Measurements from ENCODE around the gene ZNF654.

ZNF654 gene

DNA sequence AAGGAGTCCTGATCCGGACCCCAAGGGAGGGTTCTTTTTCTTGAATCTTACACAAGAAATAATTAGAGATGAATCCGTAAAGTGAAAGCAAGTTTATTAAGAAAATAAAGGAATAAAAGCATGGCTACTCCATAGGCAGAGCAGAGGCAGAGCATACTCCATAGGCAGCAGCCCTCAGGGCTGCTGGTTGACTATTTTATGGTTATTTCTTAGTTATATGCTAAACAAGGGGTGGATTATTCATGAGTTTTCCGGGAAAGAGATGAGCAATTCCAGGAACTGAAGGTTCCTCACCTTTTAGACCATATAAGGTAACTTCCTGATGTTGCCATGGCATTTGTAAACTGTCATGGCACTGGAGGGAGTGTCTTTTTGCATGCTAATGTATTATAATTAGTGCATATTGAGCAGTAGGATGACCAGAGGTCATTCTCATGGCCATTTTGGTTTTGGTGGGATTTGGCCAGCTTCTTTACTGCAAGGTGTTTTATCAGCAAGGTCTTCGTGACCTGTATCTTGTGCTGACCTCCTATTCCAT is 132.9 kb downstream of the ZNF654 start:
- Histone ChIP-seq H3K79me2 (ENCODE audit: control insufficient read depth, insufficient read depth, low read length, unreplicated experiment) (no peaks in the 10 kb centered on the region), H2AFZ (ENCODE audit: low read length, unreplicated experiment) (no peak overlapping the region), H3K27ac (ENCODE audit: low read depth, low read length) (no peak overlapping the region)

GRCh38 chr3:88192631-88193030 is 133.6 kb downstream of the ZNF654 start:
- Histone ChIP-seq H3K79me2 (ENCODE audit: control insufficient read depth, insufficient read depth, low read length, unreplicated experiment) (no peaks in the 10 kb centered on the region), H3K4me3 (ENCODE audit: low read depth, low read length) (no peak overlapping the region), H2AFZ (ENCODE audit: low read length, unreplicated experiment) (no peak overlapping the region), H3K27ac (ENCODE audit: low read depth, low read length) (no peak overlapping the region), H3K27me3 (ENCODE audit: insufficient read depth, low read length) (no peaks in the 10 kb centered on the region), H3K4me1 (ENCODE audit: control insufficient read depth, insufficient read depth, low read length, unreplicated experiment) (peaks cover 9% of the 10 kb centered on the region), H3K36me3 (ENCODE audit: insufficient read depth, low read length) (no peaks in the 10 kb centered on the region)

More for the DNA sequence above, 132.9 kb downstream of the ZNF654 start:
- Histone ChIP-seq H3K36me3 (ENCODE audit: insufficient read depth, low read length) (no peaks in the 10 kb centered on the region), H3K4me3 (ENCODE audit: low read depth, low read length) (no peak overlapping the region), H3K4me1 (ENCODE audit: control insufficient read depth, insufficient read depth, low read length, unreplicated experiment) (peaks cover 9% of the 10 kb centered on the region), H3K27me3 (ENCODE audit: insufficient read depth, low read length) (no peaks in the 10 kb centered on the region)

Data from ACC112 (cell line).